ENCODE data around the gene LPCAT4.
"Not testable (repeated sequence)": the region's sequence is repeated elsewhere in the genome, so short reads cannot be mapped to it uniquely, and the experiment has no call there.

The LPCAT4 gene

DNA sequence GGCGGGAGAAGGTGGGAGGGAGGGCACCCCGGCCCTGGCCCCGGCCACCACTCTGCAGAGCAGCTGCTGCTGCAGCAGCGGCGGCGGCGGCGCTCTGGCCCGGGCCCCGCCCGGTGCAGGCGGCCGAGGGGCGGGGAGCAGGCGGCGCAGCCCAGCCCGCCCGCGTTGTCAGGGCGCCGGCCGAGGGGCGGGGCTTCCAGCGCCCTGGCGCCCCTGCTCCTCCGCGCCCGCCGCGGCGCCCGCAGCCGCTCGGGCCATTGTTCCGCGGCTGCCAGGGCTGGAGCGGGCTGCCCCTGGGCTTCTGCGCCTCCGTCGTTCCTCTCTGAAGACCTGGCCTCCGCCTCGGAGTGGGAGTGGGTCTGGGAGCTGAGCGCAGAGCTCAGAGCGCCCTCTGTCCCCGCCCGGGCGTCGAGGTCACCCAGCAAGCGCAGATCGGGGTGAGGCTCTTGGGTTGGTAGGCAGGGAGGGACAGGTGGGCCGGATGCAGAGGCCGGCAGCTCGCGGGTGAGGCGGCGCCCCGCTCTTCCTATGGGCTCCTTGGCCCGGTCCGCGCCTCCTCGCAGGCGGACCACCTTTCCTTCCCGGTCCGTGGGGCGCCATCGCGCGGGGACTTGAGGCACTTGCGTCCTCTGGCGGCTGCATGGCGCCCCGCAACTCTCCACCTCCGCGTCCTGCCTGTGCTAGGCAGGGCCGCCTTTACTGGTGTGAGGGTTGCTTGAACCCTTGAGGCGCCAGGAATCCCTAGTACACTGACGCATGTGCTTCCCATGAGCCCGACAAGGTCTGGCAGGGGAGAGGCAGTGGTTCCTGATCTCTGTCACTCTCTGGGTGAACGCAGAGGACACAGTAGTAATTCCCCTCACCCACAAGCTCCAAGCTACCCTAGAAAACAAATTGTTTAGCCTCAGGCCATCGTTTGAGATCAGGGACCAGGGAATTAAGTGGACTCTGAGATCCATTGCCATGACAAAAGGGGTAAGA lies at the start of gene LPCAT4:
TSS of gene LPCAT4 (minus strand) at position 96 of the 981 bp plus-strand sequence. CDS start 96 bp downstream, outside the sequence.
- DNase-seq: peak; percentile 86

DNA sequence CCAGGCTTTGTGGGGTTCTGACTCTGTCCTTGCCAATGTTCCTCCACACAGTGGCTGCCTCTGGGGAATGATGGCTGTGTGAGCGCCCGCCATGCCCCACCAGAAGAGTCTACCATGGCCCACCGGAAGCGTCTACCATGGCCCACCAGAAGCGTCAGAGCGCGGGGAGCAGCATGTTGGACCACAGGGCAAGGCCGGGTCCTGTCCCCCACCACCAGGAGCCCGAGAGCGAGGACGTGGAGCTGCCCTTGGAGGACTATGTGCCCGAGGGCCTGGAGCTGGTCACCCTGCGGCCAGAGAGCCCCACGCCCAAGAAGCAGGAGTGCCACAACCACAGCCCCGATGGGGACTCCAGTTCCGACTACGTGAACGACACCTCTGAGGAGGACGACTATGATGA lies 42.5 kb upstream of the LPCAT4 start:
- DNase-seq: not testable (repeated sequence)

GRCh38 chr15:34408973-34409372 lies 42.0 kb upstream of the LPCAT4 start:
- DNase-seq: not testable (repeated sequence)

GRCh38 chr15:34403899-34404298 lies 36.9 kb upstream of the LPCAT4 start:
- not testable (repeated sequence) for DNase-seq

GRCh38 chr15:34403160-34403598 lies 36.2 kb upstream of the LPCAT4 start:
- not testable (repeated sequence) for DNase-seq

DNA sequence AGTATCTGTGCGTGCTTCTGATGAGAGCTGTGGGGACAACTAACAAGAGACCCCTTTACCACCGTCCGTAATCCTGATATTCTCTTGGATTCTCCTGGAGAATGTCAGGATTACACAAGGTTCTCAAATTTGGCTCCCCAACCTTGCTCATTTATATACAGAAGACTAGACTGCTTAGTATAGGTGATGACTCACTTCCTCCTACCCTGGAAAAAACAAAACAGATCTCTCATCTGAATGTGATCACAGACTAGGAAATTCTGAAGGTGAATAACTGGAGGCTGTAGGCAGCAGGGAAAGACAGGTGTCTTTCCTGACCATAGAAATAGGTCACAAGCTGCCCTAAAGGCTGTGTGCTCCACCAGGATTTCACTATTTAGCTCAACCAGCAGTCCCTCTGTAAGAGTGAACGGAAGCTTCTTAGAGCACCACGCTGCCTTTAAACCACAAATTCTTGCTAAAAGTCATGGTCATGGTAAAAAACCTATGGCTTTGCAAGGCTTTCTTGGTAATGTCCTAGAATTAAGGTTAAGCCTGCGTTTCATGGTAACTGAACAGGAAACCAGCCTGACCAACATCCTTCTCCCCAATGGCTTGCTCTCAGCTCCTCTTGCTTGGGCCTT lies 30.8 kb upstream of the LPCAT4 start:
- not testable (repeated sequence) for DNase-seq

GRCh38 chr15:34392981-34393380 lies 26.0 kb upstream of the LPCAT4 start:
- DNase-seq: not testable (repeated sequence)

GRCh38 chr15:34389594-34390086 lies 22.6 kb upstream of the LPCAT4 start:
- not testable (repeated sequence) for DNase-seq

GRCh38 chr15:34381829-34382521 lies 15.0 kb upstream of the LPCAT4 start:
- not testable (repeated sequence) for DNase-seq

- DNase-seq: not testable (repeated sequence)
These were observed 13.5 kb upstream of the LPCAT4 start for GRCh38 chr15:34380491-34380890.

DNA sequence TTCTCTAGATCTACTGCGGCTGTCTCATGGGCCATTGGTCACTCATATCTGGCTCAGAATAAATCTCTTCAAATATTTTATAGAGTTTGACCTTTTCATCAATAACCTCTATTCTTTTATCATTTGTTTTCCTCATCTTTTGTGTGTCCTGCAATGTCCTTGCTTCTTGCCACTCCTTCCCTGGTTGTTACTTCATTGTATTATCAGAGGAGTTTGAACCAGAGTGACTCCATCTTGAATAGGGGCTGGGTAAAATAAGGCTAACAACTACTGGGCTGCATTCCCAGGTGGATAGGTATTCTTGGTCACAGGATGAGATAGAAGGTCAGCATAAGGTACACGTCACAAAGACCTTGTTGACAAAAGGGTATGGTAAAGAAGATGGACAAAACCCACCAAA lies 9.9 kb upstream of the LPCAT4 start:
- no peak for DNase-seq

DNA sequence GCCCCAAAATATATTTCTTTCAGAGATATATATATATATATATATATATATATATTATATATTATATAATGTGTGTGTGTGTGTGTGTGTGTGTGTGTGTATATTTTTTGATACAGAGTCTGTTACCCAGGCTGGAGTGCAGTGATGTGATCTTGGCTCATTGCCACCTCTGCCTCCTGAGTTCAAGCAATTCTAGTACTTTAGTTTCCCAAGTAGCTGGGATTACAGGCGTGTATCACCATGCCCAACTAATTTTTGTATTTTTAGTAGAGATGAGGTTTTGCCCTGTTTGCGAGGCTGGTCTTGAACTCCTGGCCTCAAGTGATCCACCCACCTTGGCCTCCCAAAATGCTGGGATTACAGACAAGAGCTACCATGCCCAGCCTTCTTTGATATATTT lies 8.5 kb upstream of the LPCAT4 start:
- DNase-seq: not testable (repeated sequence)

- no peak for DNase-seq
These were observed 7.8 kb upstream of the LPCAT4 start for GRCh38 chr15:34374816-34375215.

DNA sequence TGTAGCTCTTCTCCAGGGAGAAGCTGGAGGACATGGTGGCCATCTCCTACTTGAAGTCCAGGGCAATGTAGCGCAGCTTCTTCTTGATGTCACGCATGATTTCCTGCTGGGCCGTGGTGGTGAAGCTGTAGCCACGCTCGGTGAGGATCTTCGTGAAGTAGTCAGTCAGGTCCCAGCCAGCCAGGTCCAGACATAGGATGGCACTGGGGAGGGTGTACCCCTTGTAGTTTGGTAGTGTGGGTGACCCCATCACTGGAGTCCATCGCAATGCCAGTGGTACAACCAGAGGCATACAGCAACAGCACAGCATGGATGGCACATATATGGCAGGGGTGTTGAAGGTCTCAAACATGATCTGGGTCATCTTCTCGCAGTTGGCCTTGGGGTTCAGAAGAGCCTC lies 7.0 kb upstream of the LPCAT4 start:
- no peak for DNase-seq

DNA sequence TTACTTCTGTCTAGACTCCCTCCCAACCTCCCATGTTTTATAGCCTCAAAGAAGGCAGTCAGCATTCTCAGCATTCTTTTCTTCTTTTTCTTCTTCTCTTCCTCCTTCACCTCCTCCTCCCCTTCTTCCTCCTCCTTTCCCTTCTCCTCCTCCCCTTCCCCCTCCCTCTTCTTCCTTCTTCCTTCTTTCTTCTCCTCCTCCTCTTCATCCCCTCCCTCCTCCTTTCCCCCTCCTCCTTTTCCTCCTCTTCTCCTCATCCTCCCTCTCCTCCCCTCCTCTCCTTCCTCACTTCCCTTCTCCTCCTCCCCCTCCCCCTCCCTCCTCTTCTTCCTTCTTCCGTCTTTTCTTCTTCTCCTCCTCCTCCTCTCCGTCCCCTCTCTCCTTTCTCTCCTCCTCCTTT lies 3.6 kb upstream of the LPCAT4 start:
- no peak for DNase-seq

- DNase-seq: no peak
These were observed 3.1 kb upstream of the LPCAT4 start for GRCh38 chr15:34370129-34370528.

- DNase-seq: peak; percentile 48
These were observed 528 bp downstream of the LPCAT4 start for GRCh38 chr15:34366271-34367065.

GRCh38 chr15:34365836-34366235 lies 1.2 kb downstream of the LPCAT4 start:
- DNase-seq: no peak

GRCh38 chr15:34365091-34365825 lies 1.7 kb downstream of the LPCAT4 start:
- DNase-seq: no peak

DNA sequence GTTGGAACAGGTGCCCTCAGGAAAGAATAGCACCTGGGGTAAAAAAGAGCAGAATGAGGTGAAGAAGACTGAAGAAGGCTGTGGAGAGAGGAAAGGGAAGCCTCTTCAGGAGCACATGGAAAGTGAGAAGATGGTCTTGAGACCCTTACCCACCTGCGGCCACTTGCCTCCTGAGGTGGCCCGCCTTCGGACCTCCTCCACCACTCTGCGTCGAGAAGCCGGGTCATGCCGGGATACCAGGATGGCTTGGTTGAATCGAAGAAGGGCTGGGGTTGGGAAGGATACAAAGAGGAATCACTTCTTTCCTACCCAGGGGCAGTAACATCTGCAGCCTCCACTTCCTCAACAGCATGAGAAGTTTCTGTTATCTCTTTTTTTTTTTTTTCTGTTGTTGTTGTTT lies 3.0 kb downstream of the LPCAT4 start:
- no peak for DNase-seq

DNA sequence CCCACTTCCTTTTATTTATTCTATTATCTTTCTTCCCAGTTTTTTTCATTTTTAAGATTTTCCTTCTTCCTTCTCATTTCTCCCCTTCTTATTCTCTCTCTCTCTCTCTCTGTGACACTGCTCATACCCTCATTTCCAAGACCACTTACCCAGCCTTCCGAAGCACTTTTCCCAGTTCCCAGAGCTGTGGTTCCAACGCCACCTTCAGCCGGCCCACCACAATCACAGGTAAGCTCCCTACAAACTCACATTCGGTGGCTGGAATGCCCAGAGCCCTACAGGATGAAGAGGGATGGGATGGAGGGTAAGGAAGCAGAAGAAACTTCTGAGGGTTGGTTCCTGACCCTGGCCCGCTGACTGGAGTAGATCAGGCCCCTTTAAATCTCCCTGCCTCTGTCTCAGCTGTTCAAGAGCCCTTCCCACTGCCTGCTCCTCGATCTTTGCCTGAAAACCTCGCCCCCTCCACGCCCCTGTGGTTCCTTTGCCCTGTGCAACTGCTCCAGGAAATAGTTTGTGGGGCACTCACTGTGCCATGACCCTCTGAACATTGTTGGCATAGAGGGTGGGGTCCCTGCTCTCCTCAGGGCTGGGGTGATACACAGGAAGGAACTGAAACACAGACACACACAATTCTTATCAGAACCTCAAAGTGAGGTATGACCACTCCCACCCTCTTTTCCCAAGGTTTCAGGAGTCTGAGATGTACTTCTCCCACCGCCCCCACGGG lies 4.8 kb downstream of the LPCAT4 start:
- DNase-seq: no peak
